H1 (cell line): Measurements from ENCODE around the gene ADA. TPM values are rescaled to one million over a fixed set of nuclear protein-coding genes. Genes with fewer than 3 reads are reported as not detected.

Experiments
- ASH2L ChIP-seq: fragments of 200-600, 300-600 bp; sonication (generic); IDR thresholded peaks from one replicate; pipeline ENCODE4 v1.7.1; 2017; ENCODE audit warnings: low read length
- NRF1 ChIP-seq: IDR thresholded peaks from 2 replicates; pipeline ENCODE4 v1.6.1; 2011; ENCODE audit warnings: mild to moderate bottlenecking, low read depth, low read length, improper control_type of control experiment
- RNF2 ChIP-seq: fragments of 200-900, 300-1000 bp; sonication (generic); IDR thresholded peaks from 2 replicates; pipeline ENCODE4 v1.7.1; 2016; ENCODE audit warnings: borderline replicate concordance, low read depth, mild to moderate bottlenecking, antibody characterized with exemption, low read length; ENCODE audit not compliant: poor library complexity, severe bottlenecking; ENCODE audit errors: missing control alignments
- SIRT6 ChIP-seq: IDR thresholded peaks from one replicate; pipeline ENCODE4 v1.7.1; 2012; ENCODE audit warnings: low read length, inconsistent platforms
- SP1 ChIP-seq: IDR thresholded peaks from 2 replicates; pipeline ENCODE4 v1.6.1; 2011; ENCODE audit warnings: low read depth, low read length
- polyA plus RNA-seq, 7 experiments: library from polyadenylated mRNA; depleted of rRNA in 3 of 7; stranded (reverse) in 5 of 7; unstranded in 2 of 7; fragments of >200 nt in 5 of 7; fragments of 200-250 nt in 2 of 7; gene quantifications; 1 replicate in 5 of 7; 2 replicates in 1 of 7; 4 replicates in 1 of 7; pipeline versions ENCODE4 v1.2.1 to v1.2.3, GENCODE V29; 2011 to 2013; ENCODE audit warnings: missing spikeins in 2 of 7, mixed read lengths in 2 of 7
- total RNA-seq: library from RNA; stranded (reverse); fragmentation: NEBNext Ultra II Directional; extraction: Animal tissue kit (Norgen Biotek cat#: 25700); gene quantifications from 2 replicates; pipeline ENCODE4 v1.2.1, GENCODE V29; 2021
- TF ChIP-seq, protein P1 (sequence below), 3 experiments: IDR thresholded peaks; 1 replicate in 2 of 3; 2 replicates in 1 of 3; pipeline versions ENCODE4 v1.5.1 to v1.6.1; 2011; ENCODE audit warnings: low read length in 3 of 3, mild to moderate bottlenecking in 3 of 3, inconsistent platforms in 2 of 3, low read depth in 1 of 3, moderate library complexity in 1 of 3; ENCODE audit not compliant: insufficient read depth in 1 of 3; ENCODE audit errors: control extremely low read depth in 1 of 3

The ADA gene
- total and polyA plus RNA-seq, 2 of the 8 experiments (the other 6 are each of a cell fraction or from before 2014, with no cell fraction given) = 19.9 to 32.8 TPM

- TF ChIP-seq, protein P1, sequence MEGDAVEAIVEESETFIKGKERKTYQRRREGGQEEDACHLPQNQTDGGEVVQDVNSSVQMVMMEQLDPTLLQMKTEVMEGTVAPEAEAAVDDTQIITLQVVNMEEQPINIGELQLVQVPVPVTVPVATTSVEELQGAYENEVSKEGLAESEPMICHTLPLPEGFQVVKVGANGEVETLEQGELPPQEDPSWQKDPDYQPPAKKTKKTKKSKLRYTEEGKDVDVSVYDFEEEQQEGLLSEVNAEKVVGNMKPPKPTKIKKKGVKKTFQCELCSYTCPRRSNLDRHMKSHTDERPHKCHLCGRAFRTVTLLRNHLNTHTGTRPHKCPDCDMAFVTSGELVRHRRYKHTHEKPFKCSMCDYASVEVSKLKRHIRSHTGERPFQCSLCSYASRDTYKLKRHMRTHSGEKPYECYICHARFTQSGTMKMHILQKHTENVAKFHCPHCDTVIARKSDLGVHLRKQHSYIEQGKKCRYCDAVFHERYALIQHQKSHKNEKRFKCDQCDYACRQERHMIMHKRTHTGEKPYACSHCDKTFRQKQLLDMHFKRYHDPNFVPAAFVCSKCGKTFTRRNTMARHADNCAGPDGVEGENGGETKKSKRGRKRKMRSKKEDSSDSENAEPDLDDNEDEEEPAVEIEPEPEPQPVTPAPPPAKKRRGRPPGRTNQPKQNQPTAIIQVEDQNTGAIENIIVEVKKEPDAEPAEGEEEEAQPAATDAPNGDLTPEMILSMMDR (IDR thresholded peaks at IDR 0.05; ENCODE audit: control extremely low read depth in 1 of 3, insufficient read depth in 1 of 3, low read depth in 1 of 3, low read length in 3 of 3) = no peak
- TF ChIP-seq SIRT6 (no peak), ASH2L (no peak), RNF2 (no peak), NRF1 (no peak), SP1 (no peak)
Observed at GRCh38 chr20:44637522-44638372, 13.8 kb downstream of the ADA start (continued).
